HEK293 (cell line): ENCODE results near the gene SPINK2.

Experiments
- CTCF ChIA-PET: fragments of 350-600 bp; formaldehyde crosslinking; extraction: SDS; loops from one replicate; lab custom pipeline; 2021; ENCODE audit warnings: antibody characterized with exemption; lab: Yijun Ruan, JAX
- POLR2A ChIA-PET: fragments of 300-600 bp; formaldehyde crosslinking; extraction: SDS; loops from one replicate; lab custom pipeline; 2020; ENCODE audit warnings: antibody characterized with exemption, inconsistent platforms; lab: Yijun Ruan, JAX
- H3K27ac ChIP-seq: fragments of 200-500 bp; sonication (Bioruptor generic); 2 replicates; pipeline ENCODE4 v1.5.1; 2014; ENCODE audit warnings: low read depth, low read length, control low read depth, inconsistent platforms; ENCODE audit errors: extremely low read depth
- H3K36me3 ChIP-seq, 2 experiments: fragments of 200-500 bp in 1 of 2; sonication (Bioruptor generic) in 1 of 2; 1 replicate in 1 of 2; 2 replicates in 1 of 2; pipeline ENCODE4 v1.5.1; 2014 to 2017; ENCODE audit warnings: inconsistent platforms in 2 of 2, low read length in 2 of 2; ENCODE audit not compliant: control insufficient read depth in 2 of 2, insufficient read depth in 1 of 2
- H3K4me1 ChIP-seq: fragments of 200-500 bp; sonication (Bioruptor generic); 2 replicates; pipeline ENCODE4 v1.5.1; 2014; ENCODE audit warnings: mild to moderate bottlenecking, low read length, inconsistent platforms; ENCODE audit not compliant: control insufficient read depth, insufficient read depth
- H3K4me3 ChIP-seq: 2 replicates; pipeline ENCODE4 v1.5.1; 2011; ENCODE audit warnings: low read depth, mild to moderate bottlenecking, control low read depth, low read length, moderate library complexity
- H3K9me3 ChIP-seq: fragments of 200-500 bp; sonication (Bioruptor generic); 2 replicates; pipeline ENCODE4 v1.5.1; 2014; ENCODE audit warnings: low read depth, low read length, inconsistent platforms; ENCODE audit not compliant: control insufficient read depth, insufficient read depth
- GLIS2 ChIP-seq: fragments of 450-650 bp; formaldehyde crosslinking; IDR thresholded peaks from 2 replicates; pipeline ENCODE4 v1.5.1; 2016; ENCODE audit warnings: missing biosample characterization, missing genetic modification characterization
- MEIS1 ChIP-seq: sonication (generic); formaldehyde crosslinking; IDR thresholded peaks from 2 replicates; pipeline ENCODE4 v1.8.1; 2022; ENCODE audit warnings: missing genetic modification reagents, mild to moderate bottlenecking, borderline replicate concordance
- MZF1 ChIP-seq: fragments of 450-650 bp; formaldehyde crosslinking; IDR thresholded peaks from 2 replicates; pipeline ENCODE4 v1.5.1; 2017; ENCODE audit warnings: missing biosample characterization, missing genetic modification characterization, borderline replicate concordance
- REPIN1 ChIP-seq: fragments of 450-650 bp; formaldehyde crosslinking; IDR thresholded peaks from 2 replicates; pipeline ENCODE4 v1.5.1; 2017; ENCODE audit warnings: missing biosample characterization, missing genetic modification characterization, low read depth
- SP7 ChIP-seq: fragments of 450-650 bp; formaldehyde crosslinking; IDR thresholded peaks from 2 replicates; pipeline ENCODE4 v1.5.1; 2016; ENCODE audit warnings: missing biosample characterization, missing genetic modification characterization
- ZIC2 ChIP-seq: fragments of 450-650 bp; formaldehyde crosslinking; IDR thresholded peaks from 2 replicates; pipeline ENCODE4 v1.5.1; 2016; ENCODE audit warnings: missing biosample characterization, missing genetic modification characterization
- ZNF10 ChIP-seq: fragments of 450-650 bp; formaldehyde crosslinking; IDR thresholded peaks from 2 replicates; pipeline ENCODE4 v1.5.1; 2017; ENCODE audit warnings: missing biosample characterization, missing genetic modification characterization
- ZNF239 ChIP-seq: fragments of 450-650 bp; formaldehyde crosslinking; IDR thresholded peaks from 2 replicates; pipeline ENCODE4 v1.5.1; 2016; ENCODE audit warnings: missing biosample characterization, missing genetic modification characterization
- ZNF335 ChIP-seq: fragments of 450-650 bp; formaldehyde crosslinking; conservative IDR thresholded peaks from 2 replicates; pipeline ENCODE4 v1.5.1; 2016; ENCODE audit warnings: missing biosample characterization, missing genetic modification characterization
- ZNF394 ChIP-seq: fragments of 450-650 bp; formaldehyde crosslinking; IDR thresholded peaks from 2 replicates; pipeline ENCODE4 v1.5.1; 2016; ENCODE audit warnings: missing biosample characterization, missing genetic modification characterization, mild to moderate bottlenecking, moderate library complexity, borderline replicate concordance
- ZNF510 ChIP-seq: fragments of 450-650 bp; formaldehyde crosslinking; IDR thresholded peaks from 2 replicates; pipeline ENCODE4 v1.5.1; 2018; ENCODE audit warnings: mild to moderate bottlenecking, missing genetic modification characterization, missing biosample characterization; ENCODE audit not compliant: insufficient replicate concordance
- ZNF664 ChIP-seq: fragments of 450-650 bp; formaldehyde crosslinking; IDR thresholded peaks from 2 replicates; pipeline ENCODE4 v1.5.1; 2016; ENCODE audit warnings: missing biosample characterization, missing genetic modification characterization
- ZNF768 ChIP-seq: fragments of 450-650 bp; formaldehyde crosslinking; IDR thresholded peaks from 2 replicates; pipeline ENCODE4 v1.5.1; 2018; ENCODE audit warnings: missing biosample characterization, mild to moderate bottlenecking, missing genetic modification characterization
- TF ChIP-seq, protein P1 (sequence below): fragments of 450-650 bp; IDR thresholded peaks from 2 replicates; pipeline ENCODE4 v1.5.1; 2018; ENCODE audit warnings: missing biosample characterization, mild to moderate bottlenecking, missing genetic modification characterization
- TF ChIP-seq, protein P2 (sequence below): fragments of 450-650 bp; formaldehyde crosslinking; IDR thresholded peaks from 2 replicates; pipeline ENCODE4 v1.5.1; 2017; ENCODE audit warnings: missing biosample characterization, missing genetic modification characterization
- TF ChIP-seq, protein P3 (sequence below): fragments of 450-650 bp; formaldehyde crosslinking; IDR thresholded peaks from 2 replicates; pipeline ENCODE4 v1.5.1; 2016; ENCODE audit warnings: missing biosample characterization, missing genetic modification characterization
- TF ChIP-seq, protein P4 (sequence below): fragments of 450-650 bp; formaldehyde crosslinking; IDR thresholded peaks from 2 replicates; pipeline ENCODE4 v1.5.1; 2016; ENCODE audit warnings: missing biosample characterization, missing genetic modification characterization
- TF ChIP-seq, protein P5 (sequence below): fragments of 450-650 bp; formaldehyde crosslinking; IDR thresholded peaks from 2 replicates; pipeline ENCODE4 v1.5.1; 2016; ENCODE audit warnings: missing biosample characterization, missing genetic modification characterization

The SPINK2 gene

DNA sequence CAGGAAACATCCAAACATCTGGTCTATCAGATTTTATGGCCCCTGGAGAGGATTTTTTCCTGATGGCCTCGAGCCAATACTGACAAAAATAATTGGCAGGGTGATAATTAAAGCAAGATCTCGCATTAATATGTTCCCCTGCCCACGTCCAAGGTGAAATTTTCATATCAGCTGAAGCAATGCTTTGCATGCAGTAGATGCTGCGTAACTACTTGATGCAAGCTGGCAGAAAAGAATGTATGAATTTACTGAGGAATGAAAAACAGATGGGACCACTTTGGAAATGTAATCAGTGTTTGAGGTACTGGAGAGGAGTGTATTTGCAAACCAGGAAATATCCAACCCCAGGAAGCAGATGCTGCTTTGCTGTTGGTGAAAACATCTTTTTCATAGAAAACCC, 49.4 kb upstream of the SPINK2 start:
- H3K4me1 ChIP-seq, result no peaks in the 10 kb centered on the region
- no peak overlapping the region for H3K27ac ChIP-seq
- no peaks in the 10 kb centered on the region for H3K9me3 ChIP-seq
- no peak overlapping the region for H3K4me3 ChIP-seq
- no peaks in the 10 kb centered on the region for H3K36me3 ChIP-seq
- ChIA-PET POLR2A (no interaction called here), CTCF (no interaction called here)
- TF ChIP-seq, protein P1, sequence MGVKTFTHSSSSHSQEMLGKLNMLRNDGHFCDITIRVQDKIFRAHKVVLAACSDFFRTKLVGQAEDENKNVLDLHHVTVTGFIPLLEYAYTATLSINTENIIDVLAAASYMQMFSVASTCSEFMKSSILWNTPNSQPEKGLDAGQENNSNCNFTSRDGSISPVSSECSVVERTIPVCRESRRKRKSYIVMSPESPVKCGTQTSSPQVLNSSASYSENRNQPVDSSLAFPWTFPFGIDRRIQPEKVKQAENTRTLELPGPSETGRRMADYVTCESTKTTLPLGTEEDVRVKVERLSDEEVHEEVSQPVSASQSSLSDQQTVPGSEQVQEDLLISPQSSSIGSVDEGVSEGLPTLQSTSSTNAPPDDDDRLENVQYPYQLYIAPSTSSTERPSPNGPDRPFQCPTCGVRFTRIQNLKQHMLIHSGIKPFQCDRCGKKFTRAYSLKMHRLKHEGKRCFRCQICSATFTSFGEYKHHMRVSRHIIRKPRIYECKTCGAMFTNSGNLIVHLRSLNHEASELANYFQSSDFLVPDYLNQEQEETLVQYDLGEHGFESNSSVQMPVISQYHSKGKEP (tag by site-specific recombination), result peak; percentile 69
- TF ChIP-seq, protein P2, sequence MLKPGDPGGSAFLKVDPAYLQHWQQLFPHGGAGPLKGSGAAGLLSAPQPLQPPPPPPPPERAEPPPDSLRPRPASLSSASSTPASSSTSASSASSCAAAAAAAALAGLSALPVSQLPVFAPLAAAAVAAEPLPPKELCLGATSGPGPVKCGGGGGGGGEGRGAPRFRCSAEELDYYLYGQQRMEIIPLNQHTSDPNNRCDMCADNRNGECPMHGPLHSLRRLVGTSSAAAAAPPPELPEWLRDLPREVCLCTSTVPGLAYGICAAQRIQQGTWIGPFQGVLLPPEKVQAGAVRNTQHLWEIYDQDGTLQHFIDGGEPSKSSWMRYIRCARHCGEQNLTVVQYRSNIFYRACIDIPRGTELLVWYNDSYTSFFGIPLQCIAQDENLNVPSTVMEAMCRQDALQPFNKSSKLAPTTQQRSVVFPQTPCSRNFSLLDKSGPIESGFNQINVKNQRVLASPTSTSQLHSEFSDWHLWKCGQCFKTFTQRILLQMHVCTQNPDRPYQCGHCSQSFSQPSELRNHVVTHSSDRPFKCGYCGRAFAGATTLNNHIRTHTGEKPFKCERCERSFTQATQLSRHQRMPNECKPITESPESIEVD (tag by site-specific recombination), result peak; percentile 11; the same call in 1 of the 2 replicates
- no peak for TF ChIP-seq ZIC2 (tag by site-specific recombination)
- TF ChIP-seq REPIN1, result no peak
- TF ChIP-seq ZNF335 (tag by site-specific recombination), result 0 out of 2 replicates have a peak, but pooled peaks have one; percentile 11
- no peak for TF ChIP-seq ZNF510 (tag by site-specific recombination)

DNA sequence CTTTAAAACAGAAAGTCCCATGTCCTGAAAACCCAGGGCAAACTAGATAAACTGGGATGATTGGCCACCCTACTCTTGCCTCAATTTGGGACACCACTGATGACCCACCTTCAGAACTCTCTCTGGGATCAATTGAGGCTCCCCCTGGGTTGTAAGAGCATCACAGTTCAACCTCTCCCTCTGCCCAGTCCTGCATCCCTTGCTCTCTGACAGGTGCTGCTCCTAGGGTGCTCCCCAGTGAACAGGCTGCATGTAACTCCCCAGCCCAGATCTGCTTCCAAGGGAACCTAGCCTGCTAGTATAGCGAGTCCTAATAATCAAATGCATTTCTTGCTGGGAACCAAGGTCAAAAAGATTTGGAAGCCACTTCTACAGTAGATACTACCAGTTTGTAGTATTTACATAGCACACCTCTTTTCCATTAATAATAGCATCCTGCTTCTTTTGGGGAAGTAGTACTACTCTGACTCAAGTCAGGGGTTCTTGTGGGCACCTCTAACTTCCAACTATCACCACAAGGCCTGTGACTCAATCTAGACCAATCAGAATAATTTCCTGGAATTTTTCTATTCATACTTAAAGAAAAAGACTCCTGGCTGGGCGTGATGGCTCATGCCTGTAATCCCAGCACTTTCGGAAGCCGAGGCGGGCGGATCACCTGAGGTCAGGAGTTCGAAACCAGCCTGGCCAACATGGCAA, 42.1 kb upstream of the SPINK2 start:
- no peak overlapping the region for H3K4me3 ChIP-seq
- ChIA-PET POLR2A (no interaction called here), CTCF (no interaction called here)
- H3K4me1 ChIP-seq, result no peaks in the 10 kb centered on the region
- H3K27ac ChIP-seq, result no peak overlapping the region
- H3K9me3 ChIP-seq, result no peaks in the 10 kb centered on the region
- H3K36me3 ChIP-seq, result no peaks in the 10 kb centered on the region
- no peak for TF ChIP-seq ZNF10 (tag by site-specific recombination)
- TF ChIP-seq, protein P3, sequence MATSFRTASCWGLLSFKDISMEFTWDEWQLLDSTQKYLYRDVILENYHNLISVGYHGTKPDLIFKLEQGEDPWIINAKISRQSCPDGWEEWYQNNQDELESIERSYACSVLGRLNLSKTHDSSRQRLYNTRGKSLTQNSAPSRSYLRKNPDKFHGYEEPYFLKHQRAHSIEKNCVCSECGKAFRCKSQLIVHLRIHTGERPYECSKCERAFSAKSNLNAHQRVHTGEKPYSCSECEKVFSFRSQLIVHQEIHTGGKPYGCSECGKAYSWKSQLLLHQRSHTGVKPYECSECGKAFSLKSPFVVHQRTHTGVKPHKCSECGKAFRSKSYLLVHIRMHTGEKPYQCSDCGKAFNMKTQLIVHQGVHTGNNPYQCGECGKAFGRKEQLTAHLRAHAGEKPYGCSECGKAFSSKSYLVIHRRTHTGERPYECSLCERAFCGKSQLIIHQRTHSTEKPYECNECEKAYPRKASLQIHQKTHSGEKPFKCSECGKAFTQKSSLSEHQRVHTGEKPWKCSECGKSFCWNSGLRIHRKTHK (tag by site-specific recombination), result no peak
- TF ChIP-seq ZNF394 (tag by site-specific recombination), result no peak
- no peak for TF ChIP-seq GLIS2
- TF ChIP-seq ZNF239, result no peak
- TF ChIP-seq ZNF768 (tag by site-specific recombination), result no peak
- no peak for TF ChIP-seq MEIS1 (CRISPR knock-in tag)
- TF ChIP-seq ZNF510 (tag by site-specific recombination), result no peak
- TF ChIP-seq SP7 (tag by site-specific recombination), result no peak
- TF ChIP-seq, protein P4, sequence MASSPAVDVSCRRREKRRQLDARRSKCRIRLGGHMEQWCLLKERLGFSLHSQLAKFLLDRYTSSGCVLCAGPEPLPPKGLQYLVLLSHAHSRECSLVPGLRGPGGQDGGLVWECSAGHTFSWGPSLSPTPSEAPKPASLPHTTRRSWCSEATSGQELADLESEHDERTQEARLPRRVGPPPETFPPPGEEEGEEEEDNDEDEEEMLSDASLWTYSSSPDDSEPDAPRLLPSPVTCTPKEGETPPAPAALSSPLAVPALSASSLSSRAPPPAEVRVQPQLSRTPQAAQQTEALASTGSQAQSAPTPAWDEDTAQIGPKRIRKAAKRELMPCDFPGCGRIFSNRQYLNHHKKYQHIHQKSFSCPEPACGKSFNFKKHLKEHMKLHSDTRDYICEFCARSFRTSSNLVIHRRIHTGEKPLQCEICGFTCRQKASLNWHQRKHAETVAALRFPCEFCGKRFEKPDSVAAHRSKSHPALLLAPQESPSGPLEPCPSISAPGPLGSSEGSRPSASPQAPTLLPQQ (tag by site-specific recombination), result no peak
- no peak for TF ChIP-seq ZNF664 (tag by site-specific recombination)
- TF ChIP-seq MZF1, result no peak
- TF ChIP-seq, protein P5, sequence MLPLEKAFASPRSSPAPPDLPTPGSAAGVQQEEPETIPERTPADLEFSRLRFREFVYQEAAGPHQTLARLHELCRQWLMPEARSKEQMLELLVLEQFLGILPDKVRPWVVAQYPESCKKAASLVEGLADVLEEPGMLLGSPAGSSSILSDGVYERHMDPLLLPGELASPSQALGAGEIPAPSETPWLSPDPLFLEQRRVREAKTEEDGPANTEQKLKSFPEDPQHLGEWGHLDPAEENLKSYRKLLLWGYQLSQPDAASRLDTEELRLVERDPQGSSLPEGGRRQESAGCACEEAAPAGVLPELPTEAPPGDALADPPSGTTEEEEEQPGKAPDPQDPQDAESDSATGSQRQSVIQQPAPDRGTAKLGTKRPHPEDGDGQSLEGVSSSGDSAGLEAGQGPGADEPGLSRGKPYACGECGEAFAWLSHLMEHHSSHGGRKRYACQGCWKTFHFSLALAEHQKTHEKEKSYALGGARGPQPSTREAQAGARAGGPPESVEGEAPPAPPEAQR (tag by site-specific recombination), result no peak
